ENCODE data around the gene TRAPPC1. TPM values are rescaled to one million over a fixed set of nuclear protein-coding genes. Genes with fewer than 3 reads are reported as not detected.

The TRAPPC1 gene
- polyA plus RNA-seq, 1 of the 3 experiments (the other 2 are of a cell fraction) = 555 TPM

GRCh38 chr17:7888184-7888920, 43.4 kb downstream of the TRAPPC1 start, which contains the start of gene CHD3 (continued):
- no peak for TF ChIP-seq CTCF (IDR thresholded peaks at IDR 0.05)
- no peak for TF ChIP-seq USF1 (IDR thresholded peaks at IDR 0.05; ENCODE audit: borderline replicate concordance, low read depth)
- no peak for TF ChIP-seq TEAD4 (IDR thresholded peaks at IDR 0.05; ENCODE audit: borderline replicate concordance, insufficient read depth)
- TF ChIP-seq FOSL2 (IDR thresholded peaks at IDR 0.05; ENCODE audit: borderline replicate concordance, low read depth) = no peak
- no peak for TF ChIP-seq RAD21 (IDR thresholded peaks at IDR 0.05; ENCODE audit: low read length)
- no peak for TF ChIP-seq GABPA (IDR thresholded peaks at IDR 0.05; ENCODE audit: low read depth)

GRCh38 chr17:7887482-7888183, 44.1 kb downstream of the TRAPPC1 start:
- peaks cover 36 to 47% of the 10 kb centered on the region in 2 experiments for H3K4me1 ChIP-seq (ENCODE audit: control insufficient read depth in 1 of 2, insufficient read depth in 2 of 2, low read depth in 1 of 2, low read length in 1 of 2)
- TF ChIP-seq TCF12 (IDR thresholded peaks at IDR 0.05) (peak; percentile 39; the same call in 1 of the 2 replicates), ELF1 (IDR thresholded peaks at IDR 0.05) (no peak), RAD21 (IDR thresholded peaks at IDR 0.05; ENCODE audit: low read length) (no peak), MXI1 (IDR thresholded peaks at IDR 0.05; ENCODE audit: low read depth, low read length) (no peak; the same call in 1 of the 2 replicates), YY1 (IDR thresholded peaks at IDR 0.05; ENCODE audit: low read depth) (peak; percentile 47; the same call in 1 of the 2 replicates), PBX3 (IDR thresholded peaks at IDR 0.05) (peak; percentile 43), RCOR1 (IDR thresholded peaks at IDR 0.05; ENCODE audit: low read length) (no peak), SMC3 (IDR thresholded peaks at IDR 0.05; ENCODE audit: low read depth, low read length) (no peak), TEAD4 (IDR thresholded peaks at IDR 0.05; ENCODE audit: borderline replicate concordance, insufficient read depth) (no peak), MAX (IDR thresholded peaks at IDR 0.05; ENCODE audit: low read depth) (no peak), CTCF (IDR thresholded peaks at IDR 0.05) (no peak), IRF3 (IDR thresholded peaks at IDR 0.05; ENCODE audit: low read depth, low read length) (no peak), NRF1 (IDR thresholded peaks at IDR 0.05; ENCODE audit: low read depth, low read length) (peak; percentile 90), FOXM1 (IDR thresholded peaks at IDR 0.05; ENCODE audit: low read depth) (no peak), GABPA (IDR thresholded peaks at IDR 0.05; ENCODE audit: low read depth) (no peak), RXRA (IDR thresholded peaks at IDR 0.05; ENCODE audit: borderline replicate concordance, low read depth) (no peak), ZBTB33 (IDR thresholded peaks at IDR 0.05; ENCODE audit: borderline replicate concordance, low read depth) (no peak)

More at GRCh38 chr17:7887482-7888183, 44.1 kb downstream of the TRAPPC1 start:
- WGBS (ENCODE audit: low lambda C conversion rate) = under 1% methylated on average over 22 of the region's 35 CpGs
- Histone ChIP-seq H2AFZ (ENCODE audit: low read depth) (peak overlapping the region; percentile 80; the same call in 1 of the 2 replicates), H3K9ac (peak overlapping the region; percentile 77), H3K27ac (ENCODE audit: low read depth in 2 of 2, low read length in 1 of 2) (peak overlapping the region; percentile 96 to 100), H3K9me3 (no peaks in the 10 kb centered on the region), H3K27me3 (ENCODE audit: insufficient read depth) (no peaks in the 10 kb centered on the region), H3K79me2 (ENCODE audit: insufficient read depth) (peaks cover 44% of the 10 kb centered on the region), H3K9me2 (no peaks in the 10 kb centered on the region), H3F3A (replicated peaks; ENCODE audit: insufficient read depth) (peaks cover 29% of the 10 kb centered on the region), H3K4me3 (ENCODE audit: low read depth in 2 of 2, low read length in 1 of 2) (peak overlapping the region; percentile 76 to 78), H4K20me1 (ENCODE audit: insufficient read depth) (peaks cover 3% of the 10 kb centered on the region; the same call in 1 of the 2 replicates), H3K4me2 (peak overlapping the region; percentile 99), H3K36me3 (replicated peaks in 1 of 2; ENCODE audit: control insufficient read depth in 1 of 2, insufficient read depth in 2 of 2, low read length in 1 of 2) (peaks cover 15 to 26% of the 10 kb centered on the region in 2 experiments)
- DNase-seq = peak; percentile 93
- CTCF ChIA-PET = interaction anchor here (4.0 kb wide), 1 partner anchor 18 kb away, joined by 18 read pairs; no protein-coding TSS in a partner anchor
- POLR2A ChIA-PET = no interaction called here
